Left lung (tissue), 10 donors: ENCODE data around the gene DDX41. TPM values are rescaled to one million over a fixed set of nuclear protein-coding genes. Genes with fewer than 3 reads are reported as not detected.
A peak's percentile ranks its signal among the peaks of the same experiment; 100 is the strongest.

Source experiments
- ATAC-seq: fragments of 200-7000 bp; cut with Tn5 transposase; one replicate; pipeline ENCODE4 v1.9.1; 2020; ENCODE audit warnings: moderate library complexity
- DNase-seq, 4 donors: peaks; one replicate each; pipeline ENCODE4 v3.0.0-alpha.2; 2013 to 2020
- H3K27ac ChIP-seq, 2 donors: fragments of 200-600 bp; sonication (generic) in 1 of 2; one replicate each; pipeline versions ENCODE4 v1.5.0 to v1.8.0; 2020 to 2021
- H3K27me3 ChIP-seq, 2 donors: fragments of 200-600 bp; sonication (generic) in 1 of 2; one replicate each; pipeline versions ENCODE4 v1.5.0 to v1.8.0; 2020 to 2021
- H3K36me3 ChIP-seq, 2 donors: fragments of 200-600 bp; sonication (generic) in 1 of 2; one replicate each; pipeline versions ENCODE4 v1.5.0 to v1.8.0; 2020 to 2021
- H3K4me1 ChIP-seq, 2 donors: fragments of 200-600 bp; one replicate each; pipeline ENCODE4 v1.8.0; 2021
- H3K4me3 ChIP-seq, 2 donors: fragments of 200-600 bp; sonication (generic) in 1 of 2; one replicate each; pipeline versions ENCODE4 v1.5.0 to v1.8.0; 2020 to 2021; ENCODE audit warnings: mild to moderate bottlenecking in 1 of 2
- H3K9me3 ChIP-seq, 2 donors: fragments of 200-600 bp; sonication (generic) in 1 of 2; one replicate each; pipeline versions ENCODE4 v1.5.0 to v1.8.0; 2020 to 2021
- intact Hi-C, 2 donors: fragments of 100-400 bp; cut with DNase I; formaldehyde crosslinking; loops; one replicate each; pipeline versions ENCODE4 v1.11.2 to v1.14.2; 2022
- polyA plus RNA-seq, 6 donors: library from polyadenylated mRNA; unstranded; fragments of 120-200 nt; gene quantifications; one replicate each; pipeline ENCODE4 v1.2.1, GENCODE V29; 2013; ENCODE audit not compliant: insufficient read length in 6 of 6
- total RNA-seq, 2 donors: library from RNA; stranded (reverse); fragmentation: NEBNext Ultra II Directional; extraction: Animal tissue kit (Norgen Biotek cat#: 25700); gene quantifications; one replicate each; pipeline ENCODE4 v1.2.1, GENCODE V29; 2021
- TF ChIP-seq, protein P1 (sequence below), 2 donors: fragments of 200-600 bp; sonication (generic) in 1 of 2; IDR thresholded peaks; one replicate each; pipeline versions ENCODE4 v1.5.0 to v1.8.0; 2021; ENCODE audit warnings: antibody characterized with exemption in 2 of 2
- donor health status: DM: no; HTN: yes; CAD: no.
- donor health status: DM: no; HTN: no; CAD: no.

Gene DDX41
- total and polyA plus RNA-seq, 8 donors, result 65.9 to 90.2 (median 81.9) TPM

DNA sequence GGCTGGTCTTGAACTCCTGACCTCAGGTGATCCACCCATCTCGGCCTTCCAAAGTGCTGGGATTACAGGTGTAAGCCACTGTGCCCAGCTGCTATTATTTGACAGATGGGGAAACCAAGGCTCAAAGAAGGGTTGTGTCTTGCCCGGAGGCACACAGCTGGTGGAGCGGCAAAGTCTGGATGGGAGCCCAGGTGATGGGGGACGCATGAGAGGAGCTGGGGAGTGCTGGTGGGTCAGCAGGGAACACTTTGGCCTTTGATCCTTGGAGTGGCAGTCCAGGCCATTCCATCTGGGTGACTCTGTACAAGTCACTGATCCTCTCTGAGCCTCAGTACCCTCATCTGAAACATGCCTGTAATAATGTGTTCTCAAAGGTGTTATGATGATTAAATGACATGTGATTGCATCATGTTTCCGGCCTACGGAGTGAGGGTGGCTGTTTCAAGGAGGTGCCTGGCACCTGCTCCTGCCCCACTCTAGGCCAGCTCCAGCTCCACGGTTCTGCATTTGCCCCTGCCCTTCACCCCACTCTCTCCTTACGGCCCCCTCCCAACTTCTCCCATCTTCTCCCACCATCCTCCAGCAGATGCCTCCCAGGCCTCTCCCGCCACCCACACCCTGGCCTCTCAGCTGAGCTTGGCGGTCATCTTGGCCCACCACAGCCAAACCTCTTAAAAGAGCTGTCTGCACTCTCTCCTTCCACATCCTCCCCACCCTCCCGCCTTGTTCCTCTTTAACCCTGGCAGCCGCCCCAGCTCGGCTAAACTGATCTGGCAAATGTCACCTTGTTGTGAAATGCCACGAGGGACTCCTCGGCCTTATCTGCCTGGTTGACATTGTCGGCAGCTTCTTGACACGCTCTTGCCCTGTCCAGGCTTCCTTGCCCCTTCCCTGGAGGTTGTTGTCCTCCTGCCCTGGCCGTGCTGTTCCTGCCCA lies 37.8 kb downstream of the DDX41 start:
- peaks cover 0 to 10% of the 10 kb centered on the region in 2 donors for H3K27me3 ChIP-seq
- intact Hi-C loops, result no loop called here
- no peak overlapping the region for H3K4me3 ChIP-seq
- peaks cover 20 to 36% of the 10 kb centered on the region in 2 donors for H3K4me1 ChIP-seq
- DNase-seq, result peak in 3 of 4 donors; percentile 79 to 86 (median 80)
- peaks cover 0 to 30% of the 10 kb centered on the region in 2 donors for H3K36me3 ChIP-seq
- TF ChIP-seq, protein P1, sequence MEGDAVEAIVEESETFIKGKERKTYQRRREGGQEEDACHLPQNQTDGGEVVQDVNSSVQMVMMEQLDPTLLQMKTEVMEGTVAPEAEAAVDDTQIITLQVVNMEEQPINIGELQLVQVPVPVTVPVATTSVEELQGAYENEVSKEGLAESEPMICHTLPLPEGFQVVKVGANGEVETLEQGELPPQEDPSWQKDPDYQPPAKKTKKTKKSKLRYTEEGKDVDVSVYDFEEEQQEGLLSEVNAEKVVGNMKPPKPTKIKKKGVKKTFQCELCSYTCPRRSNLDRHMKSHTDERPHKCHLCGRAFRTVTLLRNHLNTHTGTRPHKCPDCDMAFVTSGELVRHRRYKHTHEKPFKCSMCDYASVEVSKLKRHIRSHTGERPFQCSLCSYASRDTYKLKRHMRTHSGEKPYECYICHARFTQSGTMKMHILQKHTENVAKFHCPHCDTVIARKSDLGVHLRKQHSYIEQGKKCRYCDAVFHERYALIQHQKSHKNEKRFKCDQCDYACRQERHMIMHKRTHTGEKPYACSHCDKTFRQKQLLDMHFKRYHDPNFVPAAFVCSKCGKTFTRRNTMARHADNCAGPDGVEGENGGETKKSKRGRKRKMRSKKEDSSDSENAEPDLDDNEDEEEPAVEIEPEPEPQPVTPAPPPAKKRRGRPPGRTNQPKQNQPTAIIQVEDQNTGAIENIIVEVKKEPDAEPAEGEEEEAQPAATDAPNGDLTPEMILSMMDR (IDR thresholded peaks at IDR 0.05), result no peak
- H3K9me3 ChIP-seq, result no peaks in the 10 kb centered on the region
- peak overlapping the region; percentile 26 to 73 for H3K27ac ChIP-seq
- ATAC-seq, result peak; percentile 63

DNA sequence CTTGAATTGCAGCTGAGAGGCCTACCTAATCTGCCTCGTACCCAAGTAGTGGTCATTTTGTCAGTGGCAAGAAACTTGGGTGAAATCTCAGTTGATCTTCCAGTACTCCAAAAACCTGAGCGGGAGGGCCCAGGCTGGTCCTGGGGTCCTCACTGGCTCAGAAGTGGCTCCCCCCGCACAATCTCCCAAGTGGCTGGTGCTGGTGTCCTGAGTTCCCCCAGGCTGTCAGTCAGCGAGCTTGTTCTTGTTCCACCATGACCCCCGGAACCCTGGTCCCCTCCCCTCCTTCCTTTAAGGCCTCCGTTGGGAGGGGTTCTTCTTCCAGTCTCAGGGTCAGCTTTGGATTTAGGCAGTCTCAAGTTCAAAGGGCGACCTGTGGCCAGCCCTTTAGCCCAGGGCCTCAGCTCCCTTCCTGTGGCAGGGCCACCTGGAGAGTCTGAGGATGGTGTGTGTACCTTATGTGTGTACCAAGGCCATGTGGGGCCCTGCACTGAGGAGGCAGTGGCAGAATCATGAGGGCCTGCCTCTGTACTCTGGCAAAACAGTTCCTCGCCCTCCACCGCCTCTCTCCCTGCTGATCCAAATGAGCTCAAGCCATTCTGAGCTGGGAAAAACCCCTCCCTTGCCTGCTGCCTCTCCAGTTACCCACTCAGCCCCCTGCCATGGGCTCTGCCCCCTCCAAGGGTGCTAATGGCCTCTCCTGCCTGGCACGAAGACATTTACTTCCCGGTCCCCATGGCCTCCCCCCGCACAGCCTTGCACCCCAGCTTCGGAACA lies 38.9 kb downstream of the DDX41 start:
- H3K27ac ChIP-seq, result no peak overlapping the region
- no peak for ATAC-seq
- H3K36me3 ChIP-seq, result peaks cover 0 to 19% of the 10 kb centered on the region in 2 donors

DNA sequence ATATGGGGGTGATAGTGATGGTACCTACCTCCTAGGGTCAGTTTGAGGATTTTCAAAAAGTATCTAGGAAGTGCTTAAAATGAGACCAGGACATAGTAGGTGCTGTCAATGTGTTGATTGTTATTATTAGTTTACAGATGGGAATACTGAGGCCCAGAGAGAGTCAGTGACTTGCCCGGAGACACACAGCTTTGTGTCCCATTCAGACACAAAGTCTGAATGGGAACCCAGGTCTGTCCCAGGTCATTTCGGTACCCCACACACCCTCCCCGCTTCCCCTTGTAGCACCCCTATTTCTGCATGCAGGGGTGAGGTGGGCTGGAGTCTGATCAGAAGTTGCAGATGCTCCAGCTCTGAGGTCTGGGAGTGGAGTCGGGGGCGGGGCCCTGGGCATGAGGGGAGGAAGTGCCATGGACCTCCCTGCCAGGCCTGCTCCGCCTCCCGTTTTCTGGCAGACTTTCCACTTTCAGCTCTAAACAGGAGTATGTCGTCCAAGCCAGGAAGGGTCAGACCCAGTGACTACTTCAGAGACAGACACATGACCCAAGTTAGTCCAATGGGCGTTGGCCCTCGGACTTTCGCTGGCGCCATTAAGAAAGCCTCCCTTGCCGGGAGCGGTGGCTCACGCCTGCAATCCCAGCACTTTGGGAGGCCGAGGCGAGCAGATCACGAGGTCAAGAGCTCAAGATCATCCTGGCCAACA lies 40.1 kb downstream of the DDX41 start:
- Histone ChIP-seq H3K4me3 (no peak overlapping the region), H3K36me3 (peaks cover 0 to 8% of the 10 kb centered on the region in 2 donors), H3K27ac (no peak overlapping the region), H3K27me3 (peaks cover 0 to 33% of the 10 kb centered on the region in 2 donors), H3K9me3 (no peaks in the 10 kb centered on the region), H3K4me1 (peaks cover 31 to 49% of the 10 kb centered on the region in 2 donors)
- peak in 1 of 4 donors; percentile 79 for DNase-seq
- TF ChIP-seq, protein P1 (IDR thresholded peaks at IDR 0.05), result no peak
- ATAC-seq, result no peak
- intact Hi-C loops, result no loop called here

More for the DNA sequence above, 38.9 kb downstream of the DDX41 start:
- intact Hi-C loops, result no loop called here
- Histone ChIP-seq H3K9me3 (no peaks in the 10 kb centered on the region), H3K4me1 (peaks cover 20 to 36% of the 10 kb centered on the region in 2 donors), H3K4me3 (no peak overlapping the region), H3K27me3 (peaks cover 0 to 21% of the 10 kb centered on the region in 2 donors)
- TF ChIP-seq, protein P1 (IDR thresholded peaks at IDR 0.05), result no peak
- DNase-seq, result no peak

DNA sequence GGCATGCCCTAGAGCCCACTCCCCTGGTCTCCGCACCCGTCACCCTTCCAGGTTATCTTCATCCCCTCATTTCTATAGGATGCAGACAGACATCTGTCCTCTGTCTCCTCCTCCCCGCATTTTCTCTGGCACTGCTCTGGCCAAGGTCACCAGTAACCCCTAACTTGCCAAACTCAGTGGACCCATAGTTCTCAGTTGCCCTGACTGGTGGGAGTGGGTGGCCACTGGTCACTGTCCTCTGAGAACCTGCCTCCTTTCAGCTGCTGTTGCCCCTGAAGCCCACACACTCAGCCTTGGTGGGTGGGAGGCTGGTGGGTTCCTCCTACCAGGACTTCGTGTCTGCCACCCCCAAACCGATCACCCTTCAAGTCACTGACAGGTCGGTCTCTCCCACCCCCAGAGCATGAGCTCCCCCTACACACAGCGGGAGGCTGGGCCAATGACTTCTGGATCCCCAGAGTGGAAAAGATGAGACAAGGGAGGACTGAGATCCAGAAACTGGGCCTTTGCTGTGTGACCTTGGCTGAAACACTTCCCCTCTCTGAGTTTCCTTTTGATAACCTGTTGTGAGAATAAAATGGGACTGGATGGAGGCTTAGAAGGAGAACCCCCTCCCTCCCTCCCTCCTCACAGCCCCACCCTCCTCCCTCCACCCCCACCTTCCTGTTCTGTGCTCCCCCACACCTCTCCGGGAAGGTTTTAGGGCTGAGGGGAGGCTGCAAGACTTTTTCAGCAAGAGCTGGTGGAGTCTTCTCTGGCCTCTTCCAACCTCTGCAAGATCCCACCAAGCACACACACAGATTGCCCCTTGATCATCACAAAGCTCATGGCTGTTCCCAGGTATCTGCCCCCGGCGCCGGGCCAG lies 41.0 kb downstream of the DDX41 start:
- peaks cover 32 to 55% of the 10 kb centered on the region in 2 donors for H3K4me1 ChIP-seq
- H3K27me3 ChIP-seq, result peaks cover 0 to 33% of the 10 kb centered on the region in 2 donors
- no peak for ATAC-seq
- no peak overlapping the region for H3K4me3 ChIP-seq
- TF ChIP-seq, protein P1 (IDR thresholded peaks at IDR 0.05), result no peak
- H3K9me3 ChIP-seq, result no peaks in the 10 kb centered on the region
- intact Hi-C loops, result no loop called here
- H3K36me3 ChIP-seq, result no peaks in the 10 kb centered on the region
- H3K27ac ChIP-seq, result no peak overlapping the region
- DNase-seq, result no peak
